Measurements from ENCODE around the gene ANXA8.
"Not testable (repeated sequence)": the region's sequence is repeated elsewhere in the genome, so short reads cannot be mapped to it uniquely, and the experiment has no call there.

- TF ChIP-seq POLR2A, CTCF, POLR2AphosphoS5 (IDR thresholded peaks at IDR 0.05): not testable (repeated sequence)
These were observed 1.5 kb downstream of the ANXA8 start for GRCh38 chr10:47482367-47482766.
